ENCODE measurements around the gene GMPS. TPM values are rescaled to one million over a fixed set of nuclear protein-coding genes. Genes with fewer than 3 reads are reported as not detected.
A peak's percentile ranks its signal among the peaks of the same experiment; 100 is the strongest.

The GMPS gene
- total and polyA plus RNA-seq, 2 of the 13 experiments (the other 11 are each of a cell fraction or from before 2014, with no cell fraction given) = 29.6 to 85.5 TPM

GRCh38 chr3:155854141-155854940 lies 16.1 kb upstream of the GMPS start, which contains the start of gene SLC33A1 (continued):
- TF ChIP-seq ZNF644 (CRISPR knock-in tag; IDR thresholded peaks at IDR 0.05; ENCODE audit: low read depth) (no peak; the same call in 1 of the 2 replicates), ZNF598 (CRISPR knock-in tag; IDR thresholded peaks at IDR 0.05; ENCODE audit: borderline replicate concordance) (no peak; the same call in 1 of the 2 replicates), ZSCAN31 (CRISPR knock-in tag; IDR thresholded peaks at IDR 0.05; ENCODE audit: low read depth) (peak; percentile 93), FOXJ3 (CRISPR knock-in tag; IDR thresholded peaks at IDR 0.05; ENCODE audit: borderline replicate concordance) (peak; percentile 20; the same call in 1 of the 2 replicates), ZNF367 (CRISPR knock-in tag; IDR thresholded peaks at IDR 0.05; ENCODE audit: borderline replicate concordance) (no peak)
- TF ChIP-seq, protein P1, sequence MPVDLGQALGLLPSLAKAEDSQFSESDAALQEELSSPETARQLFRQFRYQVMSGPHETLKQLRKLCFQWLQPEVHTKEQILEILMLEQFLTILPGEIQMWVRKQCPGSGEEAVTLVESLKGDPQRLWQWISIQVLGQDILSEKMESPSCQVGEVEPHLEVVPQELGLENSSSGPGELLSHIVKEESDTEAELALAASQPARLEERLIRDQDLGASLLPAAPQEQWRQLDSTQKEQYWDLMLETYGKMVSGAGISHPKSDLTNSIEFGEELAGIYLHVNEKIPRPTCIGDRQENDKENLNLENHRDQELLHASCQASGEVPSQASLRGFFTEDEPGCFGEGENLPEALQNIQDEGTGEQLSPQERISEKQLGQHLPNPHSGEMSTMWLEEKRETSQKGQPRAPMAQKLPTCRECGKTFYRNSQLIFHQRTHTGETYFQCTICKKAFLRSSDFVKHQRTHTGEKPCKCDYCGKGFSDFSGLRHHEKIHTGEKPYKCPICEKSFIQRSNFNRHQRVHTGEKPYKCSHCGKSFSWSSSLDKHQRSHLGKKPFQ (CRISPR knock-in tag; IDR thresholded peaks at IDR 0.05; ENCODE audit: insufficient replicate concordance) = peak; percentile 83
- TF ChIP-seq, protein P2, sequence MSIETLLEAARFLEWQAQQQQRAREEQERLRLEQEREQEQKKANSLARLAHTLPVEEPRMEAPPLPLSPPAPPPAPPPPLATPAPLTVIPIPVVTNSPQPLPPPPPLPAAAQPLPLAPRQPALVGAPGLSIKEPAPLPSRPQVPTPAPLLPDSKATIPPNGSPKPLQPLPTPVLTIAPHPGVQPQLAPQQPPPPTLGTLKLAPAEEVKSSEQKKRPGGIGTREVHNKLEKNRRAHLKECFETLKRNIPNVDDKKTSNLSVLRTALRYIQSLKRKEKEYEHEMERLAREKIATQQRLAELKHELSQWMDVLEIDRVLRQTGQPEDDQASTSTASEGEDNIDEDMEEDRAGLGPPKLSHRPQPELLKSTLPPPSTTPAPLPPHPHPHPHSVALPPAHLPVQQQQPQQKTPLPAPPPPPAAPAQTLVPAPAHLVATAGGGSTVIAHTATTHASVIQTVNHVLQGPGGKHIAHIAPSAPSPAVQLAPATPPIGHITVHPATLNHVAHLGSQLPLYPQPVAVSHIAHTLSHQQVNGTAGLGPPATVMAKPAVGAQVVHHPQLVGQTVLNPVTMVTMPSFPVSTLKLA (IDR thresholded peaks at IDR 0.05) = peak; percentile 96

GRCh38 chr3:155859859-155860258 lies 10.6 kb upstream of the GMPS start:
- ATAC-seq = peak; percentile 79
- Histone ChIP-seq H3K36me3 (replicated peaks in 1 of 2; ENCODE audit: control insufficient read depth in 1 of 2, insufficient read depth in 2 of 2, low read length in 2 of 2) (no peaks in the 10 kb centered on the region), H2AFZ (ENCODE audit: low read length) (no peak overlapping the region), H3K79me2 (ENCODE audit: insufficient read depth, low read length) (no peaks in the 10 kb centered on the region), H3K9me3 (ENCODE audit: low read length) (no peaks in the 10 kb centered on the region), H3K4me2 (ENCODE audit: low read depth, low read length) (peak overlapping the region; percentile 70), H3K4me1 (ENCODE audit: insufficient read depth, low read length) (peaks cover 28% of the 10 kb centered on the region), H4K20me1 (ENCODE audit: insufficient read depth, low read length) (no peaks in the 10 kb centered on the region), H3K4me3 (replicated peaks in 1 of 3; ENCODE audit: insufficient read depth in 1 of 3, low read depth in 2 of 3, low read length in 3 of 3) (peak overlapping the region in 2 of 3 experiments; percentile 29 to 42; a peak in 3 of 6 replicates), H3K9ac (ENCODE audit: insufficient read depth, low read depth, low read length) (peak overlapping the region; percentile 21; the same call in 1 of the 2 replicates), H3K27ac (ENCODE audit: extremely low read length, insufficient read depth, low read length) (no peak overlapping the region), H3K27me3 (ENCODE audit: control insufficient read depth in 1 of 2, insufficient read depth in 2 of 2, low read length in 2 of 2) (no peaks in the 10 kb centered on the region)
- CTCF ChIA-PET (ENCODE audit: low intra/inter-chr PET ratio, low total read pairs) = interaction anchor here (1.3 kb wide), 1 partner anchor 107 kb away, joined by 4 read pairs; no protein-coding TSS in a partner anchor
- in situ Hi-C loops (cut with HindIII; ENCODE audit: extremely low pct_ligation_motif_present, low pct_unique_long_range_greater_than_20kb) = loop anchor here (5.0 to 10.0 kb wide), 3 partner anchors 53 to 505 kb away; partner anchors contain the start of genes C3orf33 and PLCH1
- 2% methylated on average over 2 of the region's 2 CpGs for WGBS (ENCODE audit: low lambda C conversion rate)
- TF ChIP-seq ZMYM2 (CRISPR knock-in tag; IDR thresholded peaks at IDR 0.05) (no peak), ZGPAT (CRISPR knock-in tag; IDR thresholded peaks at IDR 0.05) (0 out of 2 replicates have a peak, but pooled peaks have one; percentile 13), STAG1 (CRISPR knock-in tag; IDR thresholded peaks at IDR 0.05) (peak; percentile 66), ZNF816 (CRISPR knock-in tag; IDR thresholded peaks at IDR 0.05; ENCODE audit: borderline replicate concordance) (no peak), FOXJ3 (CRISPR knock-in tag; IDR thresholded peaks at IDR 0.05; ENCODE audit: borderline replicate concordance) (peak; percentile 29; the same call in 1 of the 2 replicates), SMC3 (IDR thresholded peaks at IDR 0.05; ENCODE audit: low read length) (0 out of 2 replicates have a peak, but pooled peaks have one; percentile 11), SYNCRIP (IDR thresholded peaks at IDR 0.05; ENCODE audit: insufficient read depth, low read depth, low read length) (no peak)
- TF ChIP-seq, protein P3, sequence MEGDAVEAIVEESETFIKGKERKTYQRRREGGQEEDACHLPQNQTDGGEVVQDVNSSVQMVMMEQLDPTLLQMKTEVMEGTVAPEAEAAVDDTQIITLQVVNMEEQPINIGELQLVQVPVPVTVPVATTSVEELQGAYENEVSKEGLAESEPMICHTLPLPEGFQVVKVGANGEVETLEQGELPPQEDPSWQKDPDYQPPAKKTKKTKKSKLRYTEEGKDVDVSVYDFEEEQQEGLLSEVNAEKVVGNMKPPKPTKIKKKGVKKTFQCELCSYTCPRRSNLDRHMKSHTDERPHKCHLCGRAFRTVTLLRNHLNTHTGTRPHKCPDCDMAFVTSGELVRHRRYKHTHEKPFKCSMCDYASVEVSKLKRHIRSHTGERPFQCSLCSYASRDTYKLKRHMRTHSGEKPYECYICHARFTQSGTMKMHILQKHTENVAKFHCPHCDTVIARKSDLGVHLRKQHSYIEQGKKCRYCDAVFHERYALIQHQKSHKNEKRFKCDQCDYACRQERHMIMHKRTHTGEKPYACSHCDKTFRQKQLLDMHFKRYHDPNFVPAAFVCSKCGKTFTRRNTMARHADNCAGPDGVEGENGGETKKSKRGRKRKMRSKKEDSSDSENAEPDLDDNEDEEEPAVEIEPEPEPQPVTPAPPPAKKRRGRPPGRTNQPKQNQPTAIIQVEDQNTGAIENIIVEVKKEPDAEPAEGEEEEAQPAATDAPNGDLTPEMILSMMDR (CRISPR knock-in tag; IDR thresholded peaks at IDR 0.05) = peak; percentile 54
- POLR2A ChIA-PET = no interaction called here
- DNase-seq (ENCODE audit: low spot score) = peak; percentile 44
- no TSS peak for BruUV-seq (replicated peaks)
- intact Hi-C loops (cut with micrococcal nuclease; ENCODE audit: unreplicated experiment) = loop anchor here (10.0 kb wide), 2 partner anchors 475 to 505 kb away; no protein-coding TSS in a partner anchor
- FAIRE-seq = no peak
